Measurements from ENCODE around the gene ASIC1.

Gene ASIC1

DNA sequence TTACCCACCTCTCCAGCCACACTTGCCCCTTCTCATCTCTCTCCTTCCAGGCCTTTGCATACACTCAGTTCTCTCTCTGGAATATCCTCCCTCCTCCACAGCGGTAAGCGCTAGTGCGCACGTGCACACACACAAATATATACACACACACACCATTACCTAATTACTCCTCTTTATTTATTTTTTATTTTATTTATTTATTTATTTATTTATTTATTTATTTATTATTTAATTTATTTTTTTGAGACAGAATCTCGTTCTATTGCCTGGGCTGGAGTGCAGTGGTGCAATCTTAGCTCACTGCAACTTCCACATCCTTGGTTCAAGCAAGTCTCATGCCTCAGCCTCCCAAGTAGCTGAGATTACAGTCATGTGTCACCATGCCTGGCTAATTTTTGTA, 11.7 kb downstream of the ASIC1 start:
- no peak overlapping the region for H3K4me3 ChIP-seq (replicated peaks; ENCODE audit: low read depth, low read length)
- TF ChIP-seq, protein P1, sequence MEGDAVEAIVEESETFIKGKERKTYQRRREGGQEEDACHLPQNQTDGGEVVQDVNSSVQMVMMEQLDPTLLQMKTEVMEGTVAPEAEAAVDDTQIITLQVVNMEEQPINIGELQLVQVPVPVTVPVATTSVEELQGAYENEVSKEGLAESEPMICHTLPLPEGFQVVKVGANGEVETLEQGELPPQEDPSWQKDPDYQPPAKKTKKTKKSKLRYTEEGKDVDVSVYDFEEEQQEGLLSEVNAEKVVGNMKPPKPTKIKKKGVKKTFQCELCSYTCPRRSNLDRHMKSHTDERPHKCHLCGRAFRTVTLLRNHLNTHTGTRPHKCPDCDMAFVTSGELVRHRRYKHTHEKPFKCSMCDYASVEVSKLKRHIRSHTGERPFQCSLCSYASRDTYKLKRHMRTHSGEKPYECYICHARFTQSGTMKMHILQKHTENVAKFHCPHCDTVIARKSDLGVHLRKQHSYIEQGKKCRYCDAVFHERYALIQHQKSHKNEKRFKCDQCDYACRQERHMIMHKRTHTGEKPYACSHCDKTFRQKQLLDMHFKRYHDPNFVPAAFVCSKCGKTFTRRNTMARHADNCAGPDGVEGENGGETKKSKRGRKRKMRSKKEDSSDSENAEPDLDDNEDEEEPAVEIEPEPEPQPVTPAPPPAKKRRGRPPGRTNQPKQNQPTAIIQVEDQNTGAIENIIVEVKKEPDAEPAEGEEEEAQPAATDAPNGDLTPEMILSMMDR (IDR thresholded peaks at IDR 0.05; ENCODE audit: low read length, missing control alignments) = no peak
- no peak for DNase-seq (ENCODE audit: low read depth)

DNA sequence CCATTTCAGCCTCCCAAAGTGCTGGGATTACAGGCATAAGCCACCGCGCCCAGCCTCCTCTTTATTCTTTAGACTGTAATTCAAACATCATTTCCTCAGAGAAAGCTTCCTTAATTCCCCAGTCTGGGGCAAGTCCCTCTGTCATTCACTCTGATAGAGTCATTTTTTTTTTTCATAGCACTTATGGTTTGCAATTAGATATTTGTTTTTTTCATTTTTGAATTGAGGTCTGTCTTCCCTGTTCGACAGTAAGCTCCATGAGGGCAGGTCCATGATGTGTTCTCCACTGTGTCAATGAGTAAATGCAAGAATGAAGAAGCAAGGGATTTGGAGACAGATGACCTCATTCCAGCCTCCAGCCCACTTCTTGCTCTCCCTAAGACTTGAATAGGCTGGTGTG, 12.1 kb downstream of the ASIC1 start:
- TF ChIP-seq, protein P1 (IDR thresholded peaks at IDR 0.05; ENCODE audit: low read length, missing control alignments) = no peak
- H3K4me3 ChIP-seq (replicated peaks; ENCODE audit: low read depth, low read length) = no peak overlapping the region
- DNase-seq (ENCODE audit: low read depth) = no peak

DNA sequence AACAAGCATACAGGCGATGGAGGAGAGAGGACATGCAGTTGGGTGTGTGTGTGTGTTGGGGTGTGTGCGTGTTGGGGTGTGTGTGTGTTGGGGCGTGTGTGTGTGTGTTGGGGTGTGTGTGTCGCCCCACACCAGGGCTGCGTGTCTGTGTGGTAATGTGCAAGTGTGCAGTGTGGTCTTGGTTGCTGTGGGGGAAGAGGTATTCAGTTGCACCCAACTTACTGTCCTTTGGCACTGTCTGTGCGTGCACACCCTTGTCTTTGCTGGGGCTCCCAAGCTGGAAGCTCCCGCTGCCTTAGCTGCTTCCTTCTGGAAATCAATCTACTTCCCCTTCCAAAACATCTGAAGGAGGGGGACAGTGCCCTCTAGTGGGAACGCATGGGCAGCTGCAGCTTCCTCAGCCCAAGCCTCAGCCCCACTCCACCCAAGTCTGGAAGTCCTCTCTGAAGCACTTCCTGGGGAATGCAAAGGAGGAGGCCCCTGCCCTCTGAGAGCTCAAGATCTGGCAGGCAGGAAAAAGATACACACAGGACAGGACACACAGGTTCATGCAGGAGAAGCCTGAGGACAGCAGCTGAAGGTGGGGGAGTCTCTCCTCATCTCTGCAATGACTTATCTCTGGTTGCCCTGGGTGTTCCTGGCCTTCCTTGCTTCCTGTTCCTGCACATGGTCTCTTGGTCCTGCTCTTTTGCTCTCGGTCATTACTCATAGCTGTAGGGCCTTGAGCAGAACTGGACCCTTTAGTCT, 13.1 kb downstream of the ASIC1 start:
- no peak overlapping the region for H3K4me3 ChIP-seq (replicated peaks; ENCODE audit: low read depth, low read length)
- TF ChIP-seq, protein P1 (IDR thresholded peaks at IDR 0.05; ENCODE audit: low read length, missing control alignments) = no peak
- DNase-seq (ENCODE audit: low read depth) = peak; percentile 92

DNA sequence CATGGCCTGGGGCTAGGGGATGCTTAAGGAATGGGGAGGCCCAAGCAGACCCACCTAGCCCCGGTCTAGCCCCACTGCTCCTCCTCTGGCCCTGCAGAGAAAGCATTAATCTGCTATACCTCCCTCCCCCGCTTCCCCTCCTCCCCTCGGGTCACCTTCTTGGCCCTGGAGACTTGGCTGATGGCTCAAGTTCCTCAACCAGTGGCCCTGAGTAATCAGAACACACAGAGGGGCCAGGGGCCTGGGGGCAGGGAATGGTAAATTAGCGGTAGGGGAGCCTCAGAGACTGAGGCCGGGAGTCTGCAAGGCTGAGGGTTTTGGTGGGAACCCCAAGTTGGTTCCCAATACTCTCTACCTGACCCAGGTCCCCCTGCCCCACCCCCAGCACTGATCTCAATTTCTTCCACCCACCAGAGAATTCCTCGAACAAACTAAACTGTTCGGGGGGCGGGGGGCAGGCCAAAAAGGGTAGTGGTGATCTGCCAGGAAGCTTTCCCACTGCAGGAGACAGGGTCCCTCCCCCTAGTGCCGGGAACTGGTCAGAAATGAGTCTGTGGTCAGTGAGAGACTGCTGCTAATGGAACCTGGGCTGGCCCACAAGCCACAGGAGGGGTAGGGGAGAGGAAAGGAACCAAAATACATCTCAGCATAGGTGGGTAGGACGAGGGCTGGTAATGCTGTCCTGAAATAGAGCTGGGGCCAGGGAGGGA, 15.0 kb downstream of the ASIC1 start:
- TF ChIP-seq, protein P1 (IDR thresholded peaks at IDR 0.05; ENCODE audit: low read length, missing control alignments) = no peak
- no peak for DNase-seq (ENCODE audit: low read depth)
- no peak overlapping the region for H3K4me3 ChIP-seq (replicated peaks; ENCODE audit: low read depth, low read length)

DNA sequence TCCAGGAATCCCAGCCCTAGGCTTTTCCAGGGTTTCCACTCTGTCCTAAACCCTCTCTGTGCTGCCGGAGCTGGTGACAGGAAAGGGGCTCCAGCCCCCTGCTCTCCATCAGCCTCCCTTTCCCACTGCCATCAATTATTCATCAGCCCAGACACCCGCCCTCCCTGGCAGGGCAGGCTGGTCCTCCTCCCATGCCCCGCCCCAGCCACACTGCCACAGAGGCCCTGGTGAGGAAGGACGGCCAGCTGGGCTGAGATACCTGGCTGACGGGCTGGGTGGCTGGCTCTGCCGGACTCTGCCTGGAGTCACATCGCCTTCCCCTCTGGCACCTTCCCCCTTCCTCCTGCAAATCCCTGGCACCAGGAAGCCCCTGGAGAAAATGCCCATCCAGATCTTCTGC, 15.8 kb downstream of the ASIC1 start:
- DNase-seq (ENCODE audit: low read depth) = no peak
- TF ChIP-seq, protein P1 (IDR thresholded peaks at IDR 0.05; ENCODE audit: low read length, missing control alignments) = no peak
- H3K4me3 ChIP-seq (replicated peaks; ENCODE audit: low read depth, low read length) = no peak overlapping the region

DNA sequence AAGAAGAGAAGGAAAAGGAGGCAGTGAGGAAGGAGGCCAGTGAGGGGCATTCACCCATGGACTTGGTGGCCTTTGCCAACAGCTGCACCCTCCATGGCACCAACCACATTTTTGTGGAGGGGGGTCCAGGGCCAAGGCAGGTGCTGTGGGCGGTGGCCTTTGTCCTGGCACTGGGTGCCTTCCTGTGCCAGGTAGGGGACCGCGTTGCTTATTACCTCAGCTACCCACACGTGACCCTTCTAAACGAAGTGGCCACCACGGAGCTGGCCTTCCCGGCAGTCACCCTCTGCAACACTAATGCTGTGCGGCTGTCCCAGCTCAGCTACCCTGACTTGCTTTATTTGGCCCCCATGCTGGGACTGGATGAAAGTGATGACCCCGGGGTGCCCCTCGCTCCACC, 16.3 kb downstream of the ASIC1 start:
- H3K4me3 ChIP-seq (replicated peaks; ENCODE audit: low read depth, low read length) = no peak overlapping the region
- DNase-seq (ENCODE audit: low read depth) = no peak
- TF ChIP-seq, protein P1 (IDR thresholded peaks at IDR 0.05; ENCODE audit: low read length, missing control alignments) = no peak
